Fibroblast of skin of left biceps (primary cell): ENCODE results near the gene REPIN1.

Source experiments
- DNase-seq, 2 experiments: peaks; one replicate each; pipeline ENCODE4 v3.0.0-alpha.2; 2013; ENCODE audit warnings: low read depth in 2 of 2

The REPIN1 gene

GRCh38 chr7:150337179-150337578, 31.4 kb upstream of the REPIN1 start:
- DNase-seq: no peak

- no peak for DNase-seq
Observed at GRCh38 chr7:150337659-150338081, 31.0 kb upstream of the REPIN1 start.

- no peak for DNase-seq
Observed at GRCh38 chr7:150338166-150338829, 30.3 kb upstream of the REPIN1 start.

GRCh38 chr7:150339409-150339809, 29.2 kb upstream of the REPIN1 start:
- DNase-seq: no peak

GRCh38 chr7:150340024-150340749, 28.4 kb upstream of the REPIN1 start:
- DNase-seq: no peak

- DNase-seq: no peak
Observed at GRCh38 chr7:150340875-150341262, 27.8 kb upstream of the REPIN1 start.

- no peak for DNase-seq
Observed at GRCh38 chr7:150341263-150342120, 27.1 kb upstream of the REPIN1 start, which contains the start of gene RARRES2. TSS of gene RARRES2 (minus strand) at chr7:150341629. CDS start at chr7:150340609, 1,020 bp downstream.

GRCh38 chr7:150342121-150342408, 26.6 kb upstream of the REPIN1 start:
- DNase-seq: no peak

- DNase-seq: no peak
Observed at GRCh38 chr7:150343225-150343624, 25.4 kb upstream of the REPIN1 start.

GRCh38 chr7:150344299-150344698, 24.3 kb upstream of the REPIN1 start:
- no peak for DNase-seq

- DNase-seq: no peak
Observed at GRCh38 chr7:150345012-150345411, 23.6 kb upstream of the REPIN1 start.

- DNase-seq: no peak
Observed at GRCh38 chr7:150346922-150347321, 21.7 kb upstream of the REPIN1 start.

- DNase-seq: no peak
Observed at GRCh38 chr7:150351587-150352194, 16.9 kb upstream of the REPIN1 start.

GRCh38 chr7:150355666-150356059, 13.0 kb upstream of the REPIN1 start:
- no peak for DNase-seq

GRCh38 chr7:150356265-150356897, 12.2 kb upstream of the REPIN1 start:
- no peak for DNase-seq

- no peak for DNase-seq
Observed at GRCh38 chr7:150357270-150357669, 11.4 kb upstream of the REPIN1 start.

GRCh38 chr7:150357771-150358427, 10.7 kb upstream of the REPIN1 start:
- DNase-seq: no peak

GRCh38 chr7:150358433-150358832, 10.2 kb upstream of the REPIN1 start:
- no peak for DNase-seq

GRCh38 chr7:150358988-150359621, 9.5 kb upstream of the REPIN1 start:
- no peak for DNase-seq

GRCh38 chr7:150359622-150360362, 8.8 kb upstream of the REPIN1 start:
- DNase-seq: no peak
